Astrocyte of the spinal cord (primary cell): ENCODE data around the gene KCNIP3.
"Not testable (repeated sequence)": the region's sequence is repeated elsewhere in the genome, so short reads cannot be mapped to it uniquely, and the experiment has no call there.

Source experiments
- DNase-seq: peaks from one replicate; pipeline ENCODE4 v3.0.0; 2011; ENCODE audit warnings: low read depth, low spot score
- H3K4me3 ChIP-seq: 2 replicates; pipeline ENCODE4 v1.5.1; 2011; ENCODE audit warnings: low read depth, mild to moderate bottlenecking, low read length, moderate library complexity
- CTCF ChIP-seq: IDR thresholded peaks from 2 replicates; pipeline ENCODE4 v1.5.1; 2012; ENCODE audit warnings: low read depth, mild to moderate bottlenecking, low read length, inconsistent platforms
- in situ Hi-C: cut with HindIII; loops from 2 replicates; pipeline ENCODE4 v1.10.0; 2017; ENCODE audit warnings: low sequenced_read_pairs

KCNIP3 gene

GRCh38 chr2:95375532-95376150 lies 78.5 kb downstream of the KCNIP3 start:
- H3K4me3 ChIP-seq: no peak overlapping the region
- in situ Hi-C loops: no loop called here
- TF ChIP-seq CTCF: no peak
- no peak for DNase-seq

- no peak overlapping the region for H3K4me3 ChIP-seq
- TF ChIP-seq CTCF: no peak
- in situ Hi-C loops: no loop called here
- no peak for DNase-seq
These were observed 79.4 kb downstream of the KCNIP3 start for GRCh38 chr2:95376311-95377215.

GRCh38 chr2:95377216-95378123 lies 80.3 kb downstream of the KCNIP3 start:
- in situ Hi-C loops: no loop called here
- no peak for DNase-seq
- no peak for TF ChIP-seq CTCF
- no peak overlapping the region for H3K4me3 ChIP-seq

- in situ Hi-C loops, H3K4me3 ChIP-seq, DNase-seq: not testable (repeated sequence)
These were observed 81.1 kb downstream of the KCNIP3 start for GRCh38 chr2:95378281-95378680.

GRCh38 chr2:95379371-95379831 lies 82.3 kb downstream of the KCNIP3 start:
- TF ChIP-seq CTCF: peak; percentile 41
- in situ Hi-C loops: no loop called here
- no peak overlapping the region for H3K4me3 ChIP-seq
- no peak for DNase-seq

GRCh38 chr2:95380280-95380679 lies 83.1 kb downstream of the KCNIP3 start:
- in situ Hi-C loops: no loop called here
- TF ChIP-seq CTCF: no peak
- DNase-seq: no peak
- H3K4me3 ChIP-seq: no peak overlapping the region
